GM04504 (cell line): ENCODE results near the gene SIGLEC10.
"Not testable (repeated sequence)": the region's sequence is repeated elsewhere in the genome, so short reads cannot be mapped to it uniquely, and the experiment has no call there.

Experiments used
- DNase-seq: peaks from one replicate; pipeline ENCODE4 v3.0.0-alpha.2; 2012; ENCODE audit warnings: low read depth

SIGLEC10 gene

GRCh38 chr19:51417107-51417809, at the start of gene SIGLEC10:
SIGLEC10 (minus strand) TSS chr19:51417642; CDS start chr19:51417581, 61 bp downstream.
- no peak for DNase-seq

GRCh38 chr19:51466723-51467122, 49.3 kb upstream of the SIGLEC10 start:
- DNase-seq = no peak

GRCh38 chr19:51463976-51464581, 46.6 kb upstream of the SIGLEC10 start:
- DNase-seq = not testable (repeated sequence)

GRCh38 chr19:51462681-51463080, 45.2 kb upstream of the SIGLEC10 start:
- DNase-seq = no peak

- no peak for DNase-seq
These were observed 44.8 kb upstream of the SIGLEC10 start for GRCh38 chr19:51462276-51462675.

- DNase-seq = no peak
These were observed 44.3 kb upstream of the SIGLEC10 start for GRCh38 chr19:51461723-51462161.

GRCh38 chr19:51460164-51460992, 42.9 kb upstream of the SIGLEC10 start:
- DNase-seq = no peak

GRCh38 chr19:51458899-51459505, 41.6 kb upstream of the SIGLEC10 start:
- DNase-seq = no peak

- no peak for DNase-seq
These were observed 40.7 kb upstream of the SIGLEC10 start, which contains the start of gene SIGLEC8 for GRCh38 chr19:51458051-51458645. SIGLEC8 (minus strand) TSS chr19:51458454; CDS start chr19:51458387, 67 bp downstream.

- no peak for DNase-seq
These were observed 40.0 kb upstream of the SIGLEC10 start for GRCh38 chr19:51457351-51458013.

- no peak for DNase-seq
These were observed 39.3 kb upstream of the SIGLEC10 start for GRCh38 chr19:51456541-51457290.

- no peak for DNase-seq
These were observed 33.4 kb upstream of the SIGLEC10 start for GRCh38 chr19:51450730-51451307.

GRCh38 chr19:51448411-51449016, 31.1 kb upstream of the SIGLEC10 start:
- no peak for DNase-seq

- no peak for DNase-seq
These were observed 30.6 kb upstream of the SIGLEC10 start for GRCh38 chr19:51448011-51448410.

GRCh38 chr19:51447510-51447909, 30.1 kb upstream of the SIGLEC10 start:
- DNase-seq = not testable (repeated sequence)

- no peak for DNase-seq
These were observed 24.3 kb upstream of the SIGLEC10 start for GRCh38 chr19:51441410-51442390.

- no peak for DNase-seq
These were observed 23.5 kb upstream of the SIGLEC10 start for GRCh38 chr19:51440846-51441409.

- DNase-seq = no peak
These were observed 22.6 kb upstream of the SIGLEC10 start for GRCh38 chr19:51440052-51440451.
